ENCODE measurements around the gene ZNF415.

ZNF415 gene

GRCh38 chr19:53102756-53103233 is 29.9 kb downstream of the ZNF415 start (continued):
- peak; percentile 44; the same call in 1 of the 2 replicates for TF ChIP-seq PRDM10 (tag by site-specific recombination; IDR thresholded peaks at IDR 0.05)
- no peak for TF ChIP-seq ZBTB48 (tag by site-specific recombination; IDR thresholded peaks at IDR 0.05)
- TF ChIP-seq ZNF488 (tag by site-specific recombination; IDR thresholded peaks at IDR 0.05), result no peak
- TF ChIP-seq ZSCAN5A (tag by site-specific recombination; IDR thresholded peaks at IDR 0.05), result no peak
- no peak for TF ChIP-seq ZNF76 (tag by site-specific recombination; IDR thresholded peaks at IDR 0.05; ENCODE audit: borderline replicate concordance, low read depth)
- peak; percentile 6; the same call in 1 of the 2 replicates for TF ChIP-seq GLIS1 (tag by site-specific recombination; IDR thresholded peaks at IDR 0.05)
- no peak for TF ChIP-seq ZBTB44 (tag by site-specific recombination; IDR thresholded peaks at IDR 0.05)
- TF ChIP-seq ZNF132 (tag by site-specific recombination; IDR thresholded peaks at IDR 0.05; ENCODE audit: borderline replicate concordance), result no peak
- TF ChIP-seq ZNF670 (tag by site-specific recombination; IDR thresholded peaks at IDR 0.05; ENCODE audit: low read depth), result no peak
- TF ChIP-seq ZNF596 (tag by site-specific recombination; IDR thresholded peaks at IDR 0.05), result no peak
- peak; percentile 29 for TF ChIP-seq ZBTB26 (tag by site-specific recombination; optimal IDR thresholded peaks at IDR 0.05)

GRCh38 chr19:53102206-53102755 is 30.4 kb downstream of the ZNF415 start:
- TF ChIP-seq PRDM4 (tag by site-specific recombination; IDR thresholded peaks at IDR 0.05) (no peak), ZNF366 (tag by site-specific recombination; conservative IDR thresholded peaks at IDR 0.05) (peak; percentile 35; the same call in 1 of the 2 replicates), ZBTB11 (tag by site-specific recombination; conservative IDR thresholded peaks at IDR 0.05; ENCODE audit: low read depth) (no peak), ZNF24 (tag by site-specific recombination; IDR thresholded peaks at IDR 0.05) (no peak), ZNF239 (tag by site-specific recombination; IDR thresholded peaks at IDR 0.05) (no peak)
- peak overlapping the region; percentile 89 for H3K4me3 ChIP-seq (ENCODE audit: low read depth, low read length)
- peaks cover 0 to 20% of the 10 kb centered on the region in 2 experiments; a peak in 2 of 3 replicates for H3K36me3 ChIP-seq (ENCODE audit: control insufficient read depth in 2 of 2, insufficient read depth in 1 of 2, low read length in 2 of 2)
- POLR2A ChIA-PET, result no interaction called here
- no peaks in the 10 kb centered on the region for H3K4me1 ChIP-seq (ENCODE audit: control insufficient read depth, insufficient read depth, low read length)
- H3K27ac ChIP-seq (ENCODE audit: extremely low read depth, low read depth, low read length), result no peak overlapping the region
- CTCF ChIA-PET, result no interaction called here
- no peaks in the 10 kb centered on the region; the same call in 1 of the 2 replicates for H3K9me3 ChIP-seq (ENCODE audit: control insufficient read depth, insufficient read depth, low read depth, low read length)

Data from HEK293 (cell line).